ENCODE measurements around the gene DDX10. TPM values are rescaled to one million over a fixed set of nuclear protein-coding genes. Genes with fewer than 3 reads are reported as not detected.

The DDX10 gene
- polyA plus RNA-seq, 1 experiment: 11.0 TPM

DNA sequence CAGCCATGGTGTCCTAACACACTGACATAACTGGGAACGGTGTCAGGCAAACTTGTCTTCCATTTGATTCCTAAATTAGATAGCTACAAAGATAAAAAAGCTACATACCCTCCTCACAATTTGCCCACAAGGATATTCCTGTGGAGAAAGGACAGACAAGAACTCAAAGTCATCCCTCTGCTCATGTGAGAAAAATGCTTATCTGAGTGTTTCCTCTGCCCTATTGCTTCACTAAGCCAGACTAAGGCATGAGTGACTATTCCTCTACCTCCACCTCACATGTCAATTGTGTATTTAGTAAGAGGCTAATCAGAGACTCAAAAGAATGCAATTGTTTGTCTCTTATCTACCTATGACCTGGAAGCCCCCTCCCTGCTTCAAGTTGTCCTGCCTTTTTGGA lies 247.7 kb downstream of the DDX10 start:
- CTCF ChIA-PET: interaction anchor here (1.2 to 2.0 kb wide), 2 partner anchors 11 to 27 kb away, joined by 3 to 5 read pairs; no protein-coding TSS in a partner anchor
- no peak overlapping the region for H3K4me3 ChIP-seq (ENCODE audit: low read depth, low read length)
- TF ChIP-seq, protein P1, sequence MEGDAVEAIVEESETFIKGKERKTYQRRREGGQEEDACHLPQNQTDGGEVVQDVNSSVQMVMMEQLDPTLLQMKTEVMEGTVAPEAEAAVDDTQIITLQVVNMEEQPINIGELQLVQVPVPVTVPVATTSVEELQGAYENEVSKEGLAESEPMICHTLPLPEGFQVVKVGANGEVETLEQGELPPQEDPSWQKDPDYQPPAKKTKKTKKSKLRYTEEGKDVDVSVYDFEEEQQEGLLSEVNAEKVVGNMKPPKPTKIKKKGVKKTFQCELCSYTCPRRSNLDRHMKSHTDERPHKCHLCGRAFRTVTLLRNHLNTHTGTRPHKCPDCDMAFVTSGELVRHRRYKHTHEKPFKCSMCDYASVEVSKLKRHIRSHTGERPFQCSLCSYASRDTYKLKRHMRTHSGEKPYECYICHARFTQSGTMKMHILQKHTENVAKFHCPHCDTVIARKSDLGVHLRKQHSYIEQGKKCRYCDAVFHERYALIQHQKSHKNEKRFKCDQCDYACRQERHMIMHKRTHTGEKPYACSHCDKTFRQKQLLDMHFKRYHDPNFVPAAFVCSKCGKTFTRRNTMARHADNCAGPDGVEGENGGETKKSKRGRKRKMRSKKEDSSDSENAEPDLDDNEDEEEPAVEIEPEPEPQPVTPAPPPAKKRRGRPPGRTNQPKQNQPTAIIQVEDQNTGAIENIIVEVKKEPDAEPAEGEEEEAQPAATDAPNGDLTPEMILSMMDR (IDR thresholded peaks at IDR 0.05; ENCODE audit: insufficient read depth, low read depth, low read length): no peak
- POLR2A ChIA-PET: no interaction called here
- no peak for DNase-seq (ENCODE audit: low read depth)
- no peaks in the 10 kb centered on the region for H3K27me3 ChIP-seq (ENCODE audit: control insufficient read depth, insufficient read depth, low read length)
- no peaks in the 10 kb centered on the region for H3K36me3 ChIP-seq (ENCODE audit: control insufficient read depth, insufficient read depth, low read length)

DNA sequence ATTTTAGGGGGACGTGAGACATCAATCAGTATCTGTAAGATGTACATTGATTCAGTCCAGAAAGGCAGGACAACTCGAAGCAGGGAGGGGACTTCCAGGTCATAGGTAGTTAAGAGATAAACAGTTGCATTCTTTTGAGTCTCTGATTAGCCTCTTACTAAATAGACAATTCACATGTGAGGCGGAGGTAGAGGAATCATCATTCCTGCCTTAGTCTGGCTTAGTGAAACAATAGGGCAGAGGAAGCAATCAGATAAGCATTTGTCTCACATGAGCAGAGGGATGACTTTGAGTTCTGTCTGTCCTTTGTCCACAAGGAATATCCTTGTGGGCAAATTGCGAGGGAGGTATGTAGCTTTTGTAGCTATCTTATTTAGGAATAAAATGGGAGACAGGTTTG lies 248.3 kb downstream of the DDX10 start:
- no peak for DNase-seq (ENCODE audit: low read depth)
- ChIA-PET CTCF (interaction anchor here (0.8 to 2.9 kb wide), 3 partner anchors 10 to 215 kb away, joined by 3 to 6 read pairs (median 5); no protein-coding TSS in a partner anchor), POLR2A (no interaction called here)
- H3K27me3 ChIP-seq (ENCODE audit: control insufficient read depth, insufficient read depth, low read length): no peaks in the 10 kb centered on the region
- no peaks in the 10 kb centered on the region for H3K36me3 ChIP-seq (ENCODE audit: control insufficient read depth, insufficient read depth, low read length)
- H3K4me3 ChIP-seq (ENCODE audit: low read depth, low read length): no peak overlapping the region
- TF ChIP-seq, protein P1 (IDR thresholded peaks at IDR 0.05; ENCODE audit: insufficient read depth, low read depth, low read length): no peak

DNA sequence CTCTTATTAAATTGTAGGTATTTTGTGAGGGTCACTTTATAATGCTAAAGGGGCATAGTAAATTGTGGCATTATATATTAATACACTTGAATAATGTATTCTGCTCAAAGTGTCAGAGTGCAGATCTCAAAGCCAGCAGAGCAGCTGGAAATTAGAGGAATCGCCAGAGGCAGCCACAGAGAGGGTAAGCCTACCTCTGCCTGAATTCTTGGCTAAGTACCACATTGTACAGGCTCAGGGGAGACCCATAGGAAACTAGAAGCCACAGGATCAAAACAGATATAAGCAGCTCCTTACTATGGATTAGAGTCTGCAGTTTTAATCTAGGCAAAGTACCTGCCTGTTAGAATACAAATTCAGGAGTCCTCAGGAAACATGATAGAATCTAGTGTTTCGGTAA lies 249.3 kb downstream of the DDX10 start:
- Histone ChIP-seq H3K27me3 (ENCODE audit: control insufficient read depth, insufficient read depth, low read length) (no peaks in the 10 kb centered on the region), H3K4me3 (ENCODE audit: low read depth, low read length) (no peak overlapping the region), H3K36me3 (ENCODE audit: control insufficient read depth, insufficient read depth, low read length) (no peaks in the 10 kb centered on the region)
- no peak for DNase-seq (ENCODE audit: low read depth)
- ChIA-PET POLR2A (no interaction called here), CTCF (interaction anchor here (2.9 kb wide), 1 partner anchor 216 kb away, joined by 6 read pairs; no protein-coding TSS in a partner anchor)
- TF ChIP-seq, protein P1 (IDR thresholded peaks at IDR 0.05; ENCODE audit: insufficient read depth, low read depth, low read length): no peak

DNA sequence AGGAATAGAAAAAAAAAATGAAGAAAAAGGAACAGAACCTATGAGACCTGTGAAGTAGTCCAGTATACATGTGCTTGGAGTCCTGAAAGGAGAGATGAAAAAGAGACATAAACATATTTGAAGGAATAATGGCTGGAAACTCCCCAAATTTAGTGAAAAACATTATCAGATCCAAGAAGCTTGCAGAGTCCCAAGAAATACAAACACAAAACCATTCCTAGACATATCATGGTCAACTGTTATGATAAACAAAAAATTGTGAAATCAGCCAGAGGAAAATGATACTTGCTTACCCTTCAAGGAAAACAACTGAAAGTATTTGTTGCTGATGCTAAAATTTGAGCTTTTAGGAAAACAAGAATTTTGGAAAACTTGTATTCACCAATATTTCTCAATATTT lies 250.1 kb downstream of the DDX10 start:
- CTCF ChIA-PET: interaction anchor here (0.6 to 2.9 kb wide), 4 partner anchors 18 to 217 kb away, joined by 3 to 6 read pairs (median 4); no protein-coding TSS in a partner anchor
- Histone ChIP-seq H3K4me3 (ENCODE audit: low read depth, low read length) (no peak overlapping the region), H3K27me3 (ENCODE audit: control insufficient read depth, insufficient read depth, low read length) (no peaks in the 10 kb centered on the region), H3K36me3 (ENCODE audit: control insufficient read depth, insufficient read depth, low read length) (no peaks in the 10 kb centered on the region)
- POLR2A ChIA-PET: no interaction called here
- DNase-seq (ENCODE audit: low read depth): no peak
- TF ChIP-seq, protein P1 (IDR thresholded peaks at IDR 0.05; ENCODE audit: insufficient read depth, low read depth, low read length): no peak

DNA sequence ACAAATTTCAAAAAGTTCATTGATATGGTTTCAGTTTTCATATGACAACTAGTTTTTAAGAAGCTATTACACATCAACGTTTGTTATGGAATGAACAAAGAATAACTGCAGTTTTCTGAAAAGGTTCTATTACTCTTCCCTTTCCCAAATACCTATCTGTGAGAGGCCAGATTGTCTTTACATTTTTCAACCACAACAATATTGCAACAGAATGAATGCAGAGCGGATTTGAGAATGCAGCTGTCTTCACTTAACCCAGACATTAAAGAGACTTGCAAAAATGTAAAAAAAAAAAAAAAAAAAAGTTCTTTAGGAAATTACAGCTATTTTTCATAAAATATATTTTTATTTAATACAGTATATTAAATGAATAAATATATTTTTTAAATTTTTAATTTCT lies 250.8 kb downstream of the DDX10 start:
- TF ChIP-seq, protein P1 (IDR thresholded peaks at IDR 0.05; ENCODE audit: insufficient read depth, low read depth, low read length): no peak
- no peak for DNase-seq (ENCODE audit: low read depth)
- H3K27me3 ChIP-seq (ENCODE audit: control insufficient read depth, insufficient read depth, low read length): no peaks in the 10 kb centered on the region
- H3K36me3 ChIP-seq (ENCODE audit: control insufficient read depth, insufficient read depth, low read length): no peaks in the 10 kb centered on the region
- no peak overlapping the region for H3K4me3 ChIP-seq (ENCODE audit: low read depth, low read length)
- ChIA-PET POLR2A (interaction anchor here (0.7 kb wide), 1 partner anchor 8 kb away, joined by 9 read pairs; no protein-coding TSS in a partner anchor), CTCF (interaction anchor here (0.5 to 2.9 kb wide), 3 partner anchors 24 to 218 kb away, joined by 3 to 6 read pairs (median 3); no protein-coding TSS in a partner anchor)
